Measurements from ENCODE around the gene PACS2. TPM values are rescaled to one million over a fixed set of nuclear protein-coding genes. Genes with fewer than 3 reads are reported as not detected.

The PACS2 gene
- total and polyA plus RNA-seq, 4 donors: 5.1 to 21.9 (median 9.8) TPM

GRCh38 chr14:105440554-105440900 is 126.0 kb downstream of the PACS2 start:
- Histone ChIP-seq H3K27ac (ENCODE audit: low read depth in 1 of 2, low read length in 2 of 2) (no peak overlapping the region), H3K4me1 (ENCODE audit: control insufficient read depth in 4 of 4, insufficient read depth in 4 of 4, low read length in 3 of 4) (no peaks in the 10 kb centered on the region), H3K27me3 (ENCODE audit: control insufficient read depth in 4 of 4, insufficient read depth in 4 of 4, low read length in 3 of 4) (no peaks in the 10 kb centered on the region), H3K9ac (ENCODE audit: low read depth in 1 of 2, low read length in 2 of 2) (no peak overlapping the region), H3K36me3 (ENCODE audit: control insufficient read depth in 4 of 4, insufficient read depth in 3 of 4, low read depth in 1 of 4, low read length in 3 of 4) (peaks cover 0 to 4% (median 2%) of the 10 kb centered on the region in 4 donors), H3K9me3 (ENCODE audit: control insufficient read depth in 4 of 4, low read length in 3 of 4) (no peaks in the 10 kb centered on the region), H3K4me3 (ENCODE audit: low read depth in 1 of 3, low read length in 3 of 3) (no peak overlapping the region)
- WGBS: 98% methylated on average over 15 of the region's 15 CpGs
- no peak for DNase-seq (ENCODE audit: low spot score)
- TF ChIP-seq REST (IDR thresholded peaks at IDR 0.05) (no peak), FOXA2 (IDR thresholded peaks at IDR 0.05) (no peak), RAD21 (IDR thresholded peaks at IDR 0.05) (no peak), FOXA1 (IDR thresholded peaks at IDR 0.05) (no peak), EGR1 (IDR thresholded peaks at IDR 0.05; ENCODE audit: low read depth in 2 of 2) (no peak), HNF4A (conservative IDR thresholded peaks at IDR 0.05) (no peak), TAF1 (conservative IDR thresholded peaks at IDR 0.05) (no peak), RXRA (IDR thresholded peaks at IDR 0.05) (no peak), YY1 (IDR thresholded peaks at IDR 0.05) (no peak), ZBTB33 (IDR thresholded peaks at IDR 0.05) (no peak), NR2F2 (IDR thresholded peaks at IDR 0.05) (no peak)
- TF ChIP-seq, protein P1, sequence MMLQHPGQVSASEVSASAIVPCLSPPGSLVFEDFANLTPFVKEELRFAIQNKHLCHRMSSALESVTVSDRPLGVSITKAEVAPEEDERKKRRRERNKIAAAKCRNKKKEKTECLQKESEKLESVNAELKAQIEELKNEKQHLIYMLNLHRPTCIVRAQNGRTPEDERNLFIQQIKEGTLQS (IDR thresholded peaks at IDR 0.05): no peak

DNA sequence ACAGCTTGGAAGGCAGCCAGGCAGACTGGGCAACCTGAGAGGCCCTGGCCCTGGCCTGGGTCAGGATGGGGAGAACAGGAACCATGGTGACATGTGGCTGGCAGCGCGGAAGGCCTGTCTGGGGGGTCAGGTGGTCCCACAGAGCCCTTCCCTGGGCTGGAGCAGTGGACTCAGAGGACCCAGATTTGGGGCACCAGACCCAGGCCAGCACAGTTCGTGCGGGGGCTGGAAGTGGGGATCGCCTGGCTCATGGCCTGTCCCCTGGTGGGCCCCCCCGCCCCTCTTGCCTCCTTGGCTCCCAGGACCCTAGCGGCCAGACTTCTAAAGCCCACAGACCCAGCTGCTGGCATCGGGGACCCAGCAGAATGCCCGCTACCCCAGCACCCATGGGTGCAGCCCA is 126.4 kb downstream of the PACS2 start:
- Histone ChIP-seq H3K27me3 (ENCODE audit: control insufficient read depth in 4 of 4, insufficient read depth in 4 of 4, low read length in 3 of 4) (no peaks in the 10 kb centered on the region), H3K4me1 (ENCODE audit: control insufficient read depth in 4 of 4, insufficient read depth in 4 of 4, low read length in 3 of 4) (no peaks in the 10 kb centered on the region), H3K36me3 (ENCODE audit: control insufficient read depth in 4 of 4, insufficient read depth in 3 of 4, low read depth in 1 of 4, low read length in 3 of 4) (peaks cover 0 to 4% (median 2%) of the 10 kb centered on the region in 4 donors), H3K9me3 (ENCODE audit: control insufficient read depth in 4 of 4, low read length in 3 of 4) (no peaks in the 10 kb centered on the region), H3K9ac (ENCODE audit: low read depth in 1 of 2, low read length in 2 of 2) (no peak overlapping the region), H3K4me3 (ENCODE audit: low read depth in 1 of 3, low read length in 3 of 3) (no peak overlapping the region), H3K27ac (ENCODE audit: low read depth in 1 of 2, low read length in 2 of 2) (no peak overlapping the region)
- no peak for TF ChIP-seq GABPA (IDR thresholded peaks at IDR 0.05 in 1 of 2, conservative IDR thresholded peaks at IDR 0.05 in 1 of 2)
- TF ChIP-seq, protein P1 (IDR thresholded peaks at IDR 0.05): no peak
- WGBS: 98% methylated on average over 9 of the region's 9 CpGs
- no peak for DNase-seq (ENCODE audit: low spot score)

DNA sequence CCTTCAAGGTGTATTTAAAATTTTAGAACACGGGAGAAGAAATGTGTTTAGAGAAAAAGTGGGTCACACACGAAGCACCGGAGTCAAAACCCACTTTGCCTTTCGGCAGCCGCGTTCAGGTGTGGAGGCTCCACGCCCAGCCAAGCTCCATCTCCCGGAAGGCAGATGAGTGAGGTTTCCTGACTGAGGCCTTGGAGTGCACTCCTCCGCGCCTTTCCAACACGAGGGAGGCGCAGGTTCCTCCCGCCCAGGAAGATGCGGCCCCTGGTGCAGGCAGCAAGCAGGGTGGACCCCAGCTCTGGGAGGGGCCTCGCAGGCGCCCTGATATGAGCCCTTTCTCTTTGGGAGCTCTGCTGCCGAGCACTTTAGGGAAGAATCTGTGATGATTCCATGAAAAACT is 127.6 kb downstream of the PACS2 start:
- H3K4me3 ChIP-seq (ENCODE audit: low read depth in 1 of 3, low read length in 3 of 3): no peak overlapping the region
- H3K27ac ChIP-seq (ENCODE audit: low read depth in 1 of 2, low read length in 2 of 2): no peak overlapping the region
- H3K4me1 ChIP-seq (ENCODE audit: control insufficient read depth in 4 of 4, insufficient read depth in 4 of 4, low read length in 3 of 4): no peaks in the 10 kb centered on the region
- 83% methylated on average over 17 of the region's 17 CpGs for WGBS
- no peaks in the 10 kb centered on the region for H3K9me3 ChIP-seq (ENCODE audit: control insufficient read depth in 4 of 4, low read length in 3 of 4)
- H3K27me3 ChIP-seq (ENCODE audit: control insufficient read depth in 4 of 4, insufficient read depth in 4 of 4, low read length in 3 of 4): no peaks in the 10 kb centered on the region
- H3K36me3 ChIP-seq (ENCODE audit: control insufficient read depth in 4 of 4, insufficient read depth in 3 of 4, low read depth in 1 of 4, low read length in 3 of 4): peaks cover 0 to 4% (median 2%) of the 10 kb centered on the region in 4 donors
- no peak overlapping the region for H3K9ac ChIP-seq (ENCODE audit: low read depth in 1 of 2, low read length in 2 of 2)
- DNase-seq (ENCODE audit: low spot score): no peak
- TF ChIP-seq SP1 (IDR thresholded peaks at IDR 0.05): no peak
- TF ChIP-seq GABPA (IDR thresholded peaks at IDR 0.05 in 1 of 2, conservative IDR thresholded peaks at IDR 0.05 in 1 of 2): no peak
- TF ChIP-seq TAF1 (conservative IDR thresholded peaks at IDR 0.05): no peak
- TF ChIP-seq ZBTB33 (IDR thresholded peaks at IDR 0.05): no peak
- TF ChIP-seq RAD21 (IDR thresholded peaks at IDR 0.05): no peak
- no peak for TF ChIP-seq NR2F2 (IDR thresholded peaks at IDR 0.05)
- no peak for TF ChIP-seq MAX (IDR thresholded peaks at IDR 0.05)
- no peak for TF ChIP-seq FOXA2 (IDR thresholded peaks at IDR 0.05)
- TF ChIP-seq, protein P2, sequence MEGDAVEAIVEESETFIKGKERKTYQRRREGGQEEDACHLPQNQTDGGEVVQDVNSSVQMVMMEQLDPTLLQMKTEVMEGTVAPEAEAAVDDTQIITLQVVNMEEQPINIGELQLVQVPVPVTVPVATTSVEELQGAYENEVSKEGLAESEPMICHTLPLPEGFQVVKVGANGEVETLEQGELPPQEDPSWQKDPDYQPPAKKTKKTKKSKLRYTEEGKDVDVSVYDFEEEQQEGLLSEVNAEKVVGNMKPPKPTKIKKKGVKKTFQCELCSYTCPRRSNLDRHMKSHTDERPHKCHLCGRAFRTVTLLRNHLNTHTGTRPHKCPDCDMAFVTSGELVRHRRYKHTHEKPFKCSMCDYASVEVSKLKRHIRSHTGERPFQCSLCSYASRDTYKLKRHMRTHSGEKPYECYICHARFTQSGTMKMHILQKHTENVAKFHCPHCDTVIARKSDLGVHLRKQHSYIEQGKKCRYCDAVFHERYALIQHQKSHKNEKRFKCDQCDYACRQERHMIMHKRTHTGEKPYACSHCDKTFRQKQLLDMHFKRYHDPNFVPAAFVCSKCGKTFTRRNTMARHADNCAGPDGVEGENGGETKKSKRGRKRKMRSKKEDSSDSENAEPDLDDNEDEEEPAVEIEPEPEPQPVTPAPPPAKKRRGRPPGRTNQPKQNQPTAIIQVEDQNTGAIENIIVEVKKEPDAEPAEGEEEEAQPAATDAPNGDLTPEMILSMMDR (IDR thresholded peaks at IDR 0.05; ENCODE audit: low read depth, low read length, missing input control): no peak
